ENCODE data around the gene EEPD1.

The EEPD1 gene

GRCh38 chr7:36303202-36304098, 150.4 kb downstream of the EEPD1 start:
- ChIA-PET CTCF (interaction anchor here (0.6 to 5.6 kb wide), 4 partner anchors 16 to 318 kb away, joined by 3 to 50 read pairs (median 5); partner anchors contain the start of gene ANLN), POLR2A (no interaction called here)
- Histone ChIP-seq H3K4me3 (ENCODE audit: low read depth, low read length) (no peak overlapping the region), H3K36me3 (ENCODE audit: control insufficient read depth in 2 of 2, insufficient read depth in 1 of 2, low read length in 2 of 2) (peaks cover 0 to 2% of the 10 kb centered on the region in 2 experiments; a peak in 1 of 3 replicates), H3K4me1 (ENCODE audit: control insufficient read depth, insufficient read depth, low read length) (peaks cover 18% of the 10 kb centered on the region), H3K27ac (ENCODE audit: extremely low read depth, low read depth, low read length) (peak overlapping the region; percentile 18; the same call in 1 of the 2 replicates), H3K9me3 (ENCODE audit: control insufficient read depth, insufficient read depth, low read depth, low read length) (no peaks in the 10 kb centered on the region)
- peak; percentile 94 for TF ChIP-seq ZNF366 (tag by site-specific recombination; conservative IDR thresholded peaks at IDR 0.05)
- TF ChIP-seq ZNF510 (tag by site-specific recombination; IDR thresholded peaks at IDR 0.05; ENCODE audit: insufficient replicate concordance), result no peak
- 0 out of 2 replicates have a peak, but pooled peaks have one; percentile 48 for TF ChIP-seq ZNF449 (tag by site-specific recombination; IDR thresholded peaks at IDR 0.05)
- no peak for TF ChIP-seq ZNF544 (tag by site-specific recombination; IDR thresholded peaks at IDR 0.05)
- 0 out of 2 replicates have a peak, but pooled peaks have one; percentile 67 for TF ChIP-seq ZNF24 (tag by site-specific recombination; IDR thresholded peaks at IDR 0.05)
- TF ChIP-seq ZNF335 (tag by site-specific recombination; conservative IDR thresholded peaks at IDR 0.05), result peak; percentile 34; the same call in 1 of the 2 replicates
- no peak for TF ChIP-seq ZNF114 (tag by site-specific recombination; IDR thresholded peaks at IDR 0.05)
- TF ChIP-seq ZNF660 (tag by site-specific recombination; IDR thresholded peaks at IDR 0.05), result peak; percentile 93
- TF ChIP-seq ZBTB21 (tag by site-specific recombination; IDR thresholded peaks at IDR 0.05), result peak; percentile 50
- TF ChIP-seq ZNF501 (tag by site-specific recombination; IDR thresholded peaks at IDR 0.05), result no peak
- peak; percentile 83 for TF ChIP-seq ZNF664 (tag by site-specific recombination; IDR thresholded peaks at IDR 0.05)
- peak; percentile 23; the same call in 1 of the 2 replicates for TF ChIP-seq ZBTB44 (tag by site-specific recombination; IDR thresholded peaks at IDR 0.05)
- TF ChIP-seq PRDM4 (tag by site-specific recombination; IDR thresholded peaks at IDR 0.05), result peak; percentile 47; the same call in 1 of the 2 replicates
- TF ChIP-seq EGR2 (tag by site-specific recombination; IDR thresholded peaks at IDR 0.05; ENCODE audit: low read depth), result peak; percentile 53; the same call in 1 of the 2 replicates
- peak; percentile 51; the same call in 1 of the 2 replicates for TF ChIP-seq ZNF558 (tag by site-specific recombination; IDR thresholded peaks at IDR 0.05)
- TF ChIP-seq ZBTB48 (tag by site-specific recombination; IDR thresholded peaks at IDR 0.05), result peak; percentile 53; the same call in 1 of the 2 replicates
- peak; percentile 61 for TF ChIP-seq PATZ1 (tag by site-specific recombination; IDR thresholded peaks at IDR 0.05)
- peak; percentile 71 for TF ChIP-seq ZNF394 (tag by site-specific recombination; IDR thresholded peaks at IDR 0.05; ENCODE audit: borderline replicate concordance)
- peak; percentile 87; the same call in 1 of the 2 replicates for TF ChIP-seq ZSCAN30 (tag by site-specific recombination; IDR thresholded peaks at IDR 0.05)
- peak; percentile 70 for TF ChIP-seq ZXDB (tag by site-specific recombination; IDR thresholded peaks at IDR 0.05)
- peak; percentile 66 for TF ChIP-seq ZNF423 (tag by site-specific recombination; IDR thresholded peaks at IDR 0.05)
- peak; percentile 87 for TF ChIP-seq PRDM6 (tag by site-specific recombination; IDR thresholded peaks at IDR 0.05)
- peak; percentile 79 for TF ChIP-seq OSR2 (tag by site-specific recombination; IDR thresholded peaks at IDR 0.05)
- peak; percentile 84 for TF ChIP-seq ZNF843 (tag by site-specific recombination; IDR thresholded peaks at IDR 0.05)
- peak; percentile 95 for TF ChIP-seq ZIC2 (tag by site-specific recombination; IDR thresholded peaks at IDR 0.05)
- peak; percentile 83 for TF ChIP-seq SP7 (tag by site-specific recombination; IDR thresholded peaks at IDR 0.05)
